CD14-positive monocyte (primary cell): ENCODE results near the gene DOP1B. TPM values are rescaled to one million over a fixed set of nuclear protein-coding genes. Genes with fewer than 3 reads are reported as not detected.

Experiments
- DNase-seq, 3 donors: peaks; one replicate each; pipeline ENCODE4 v3.0.0-alpha.2; 2011 to 2022
- H2AFZ ChIP-seq: 2 replicates; pipeline ENCODE4 v1.6.0; 2012; ENCODE audit warnings: mild to moderate bottlenecking, low read depth, low read length, inconsistent platforms; ENCODE audit not compliant: insufficient read depth, poor library complexity, severe bottlenecking
- H3K27ac ChIP-seq, 2 donors: 1 replicate in 1 of 2; 2 replicates in 1 of 2; pipeline ENCODE4 v1.5.1; 2012 to 2013; ENCODE audit warnings: low read length in 2 of 2, control low read depth in 1 of 2, inconsistent platforms in 1 of 2, low read depth in 1 of 2, mild to moderate bottlenecking in 1 of 2
- H3K27me3 ChIP-seq, 2 donors: one replicate each; pipeline versions ENCODE4 v1.6.0 to v1.6.1; 2011 to 2013; ENCODE audit warnings: low read length in 2 of 2; ENCODE audit not compliant: control insufficient read depth in 2 of 2, insufficient read depth in 2 of 2
- H3K36me3 ChIP-seq, 2 donors: replicated peaks in 1 of 2; 1 replicate in 1 of 2; 2 replicates in 1 of 2; pipeline versions ENCODE4 v1.5.1 to v1.6.1; 2012 to 2013; ENCODE audit warnings: low read length in 2 of 2, control low read depth in 1 of 2, inconsistent platforms in 1 of 2, mild to moderate bottlenecking in 1 of 2; ENCODE audit not compliant: insufficient read depth in 2 of 2, control insufficient read depth in 1 of 2
- H3K4me1 ChIP-seq, 2 donors: 1 replicate in 1 of 2; 2 replicates in 1 of 2; pipeline versions ENCODE4 v1.5.1 to v1.6.1; 2012 to 2013; ENCODE audit warnings: low read length in 2 of 2, control low read depth in 1 of 2, inconsistent platforms in 1 of 2, mild to moderate bottlenecking in 1 of 2, moderate library complexity in 1 of 2; ENCODE audit not compliant: insufficient read depth in 2 of 2, control insufficient read depth in 1 of 2
- H3K4me2 ChIP-seq: replicated peaks from 2 replicates; pipeline ENCODE3; 2012; ENCODE audit warnings: low read length, moderate library complexity, mild to moderate bottlenecking; ENCODE audit not compliant: poor library complexity, severe bottlenecking; ENCODE audit errors: extremely low read depth
- H3K4me3 ChIP-seq, 3 experiments: fragments of 200-600 bp in 1 of 3; sonication (generic) in 1 of 3; replicated peaks in 1 of 3; 1 replicate in 2 of 3; 2 replicates in 1 of 3; pipeline ENCODE4 v1.5.1; 2011 to 2013; ENCODE audit warnings: low read length in 3 of 3, mild to moderate bottlenecking in 3 of 3, control low read depth in 2 of 3, low read depth in 2 of 3, inconsistent platforms in 1 of 3, moderate library complexity in 1 of 3
- H3K79me2 ChIP-seq: 2 replicates; pipeline ENCODE4 v1.6.0; 2012; ENCODE audit warnings: mild to moderate bottlenecking, control low read depth, inconsistent platforms, low read length, moderate library complexity; ENCODE audit not compliant: insufficient read depth
- H3K9ac ChIP-seq: 2 replicates; pipeline ENCODE4 v1.6.0; 2017; ENCODE audit warnings: low read length, mild to moderate bottlenecking; ENCODE audit not compliant: insufficient read depth, poor library complexity, severe bottlenecking
- H3K9me3 ChIP-seq, 2 donors: replicated peaks in 1 of 2; 1 replicate in 1 of 2; 2 replicates in 1 of 2; pipeline versions ENCODE4 v1.5.1 to v1.6.1; 2012 to 2013; ENCODE audit warnings: low read length in 2 of 2, control low read depth in 1 of 2; ENCODE audit not compliant: control insufficient read depth in 1 of 2, insufficient read depth in 1 of 2
- H4K20me1 ChIP-seq: 2 replicates; pipeline ENCODE4 v1.6.0; 2012; ENCODE audit warnings: mild to moderate bottlenecking, low read length, control low read depth, moderate library complexity; ENCODE audit not compliant: insufficient read depth
- H3K27ac Mint-ChIP-seq, 7 donors: one replicate each; pipeline ENCODE4 v1.8.0; 2020; ENCODE audit warnings: mild to moderate bottlenecking in 7 of 7, mixed read lengths in 7 of 7, moderate library complexity in 6 of 7, inconsistent platforms in 2 of 7
- H3K27me3 Mint-ChIP-seq, 3 donors: one replicate each; pipeline ENCODE4 v1.8.0; 2021 to 2022; ENCODE audit warnings: low read depth in 3 of 3, mild to moderate bottlenecking in 3 of 3, mixed read lengths in 3 of 3, moderate library complexity in 3 of 3, inconsistent platforms in 1 of 3
- H3K36me3 Mint-ChIP-seq, 2 donors: one replicate each; pipeline ENCODE4 v1.8.0; 2020; ENCODE audit warnings: mixed read lengths in 2 of 2, inconsistent platforms in 1 of 2, mild to moderate bottlenecking in 1 of 2
- H3K4me1 Mint-ChIP-seq: one replicate; pipeline ENCODE4 v1.8.0; 2020; ENCODE audit warnings: mild to moderate bottlenecking, mixed read lengths
- H3K4me3 Mint-ChIP-seq, 2 donors: one replicate each; pipeline ENCODE4 v1.8.0; 2020; ENCODE audit warnings: mild to moderate bottlenecking in 2 of 2, mixed read lengths in 2 of 2, moderate library complexity in 1 of 2
- H3K9me3 Mint-ChIP-seq, 7 donors: one replicate each; pipeline ENCODE4 v1.8.0; 2020 to 2022; ENCODE audit warnings: mixed read lengths in 7 of 7, mild to moderate bottlenecking in 6 of 7, moderate library complexity in 6 of 7, inconsistent platforms in 2 of 7
- WGBS: methylation state at CpG from one replicate; pipeline ENCODE4 v1.1.5; 2013; ENCODE audit warnings: missing lambda C conversion rate; ENCODE audit not compliant: insufficient coverage; 5-methylcytosine and 5-hydroxymethylcytosine counted together
- intact Hi-C, 2 donors: fragments of 100-400 bp; cut with micrococcal nuclease; formaldehyde crosslinking; loops; one replicate each; pipeline versions ENCODE4 v1.15.0 to v1.15.1; 2023
- polyA plus RNA-seq, 3 donors: library from polyadenylated mRNA; depleted of rRNA in 1 of 3; unstranded in 2 of 3; stranded (reverse) in 1 of 3; fragments of 300-500 nt in 2 of 3; fragments of >200 nt in 1 of 3; fragmentation: Illumina TruSeq in 2 of 3; gene quantifications; 1 replicate in 2 of 3; 2 replicates in 1 of 3; pipeline ENCODE4 v1.2.3, GENCODE V29; 2012 to 2021
- TF ChIP-seq, protein P1 (sequence below): fragments of 200-600 bp; IDR thresholded peaks from one replicate; pipeline ENCODE4 v1.8.0; 2022; ENCODE audit warnings: antibody characterized with exemption, mild to moderate bottlenecking

DOP1B gene
- polyA plus RNA-seq, 3 donors, result 6.0 to 14.4 (median 11.0) TPM

DNA sequence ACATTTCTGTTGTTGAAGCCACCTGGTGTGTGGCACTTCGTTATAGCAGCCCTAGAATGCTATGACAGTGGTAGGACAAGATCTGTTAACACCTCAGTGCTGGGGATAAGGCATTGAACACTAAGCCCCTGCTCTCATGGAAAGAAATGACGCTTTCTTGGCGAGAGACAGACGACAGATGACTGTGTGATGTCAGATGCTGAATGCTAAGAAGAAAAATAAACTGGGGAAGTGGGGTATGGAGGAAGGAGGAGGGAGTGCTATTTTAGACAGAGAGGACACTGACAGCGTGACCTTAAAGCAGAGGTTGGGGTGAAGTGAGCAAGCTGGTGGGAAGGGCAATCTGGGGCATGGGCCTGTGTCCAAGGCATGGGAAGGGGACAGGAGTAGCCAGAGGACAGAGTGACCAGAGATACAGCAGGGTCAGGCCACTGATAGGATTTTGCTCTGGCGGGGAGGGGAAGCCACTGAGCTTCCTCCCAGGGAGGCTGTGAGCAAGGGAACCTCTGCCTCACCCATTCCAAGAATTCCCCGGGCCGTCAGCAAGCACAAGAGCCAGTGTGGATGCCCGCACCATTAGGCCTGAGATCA, 15.2 kb downstream of the DOP1B start:
- H3K27me3 Mint-ChIP-seq, result no peaks in the 10 kb centered on the region
- WGBS, result 56% methylated on average over 6 of the region's 9 CpGs

DNA sequence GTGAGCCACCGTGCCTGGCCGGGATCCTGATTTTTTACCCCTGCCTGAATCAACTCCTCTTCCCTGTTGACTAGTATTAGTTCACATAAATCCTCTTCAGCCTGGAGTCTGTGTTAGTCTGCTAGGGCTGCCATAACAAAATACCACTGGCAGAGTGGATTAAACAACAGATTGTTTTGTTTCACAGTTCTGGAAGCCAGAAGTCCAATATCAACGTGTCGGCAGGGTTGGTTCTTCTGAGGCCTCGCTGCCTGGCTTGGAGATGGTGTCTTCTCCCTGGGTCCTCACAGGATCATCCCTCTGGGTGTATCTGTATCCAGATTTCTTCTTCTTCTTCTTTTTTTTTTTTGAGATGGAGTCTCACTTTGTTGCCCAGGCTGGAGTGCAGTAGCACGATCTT, 18.2 kb downstream of the DOP1B start:
- H3K27me3 ChIP-seq, result no peaks in the 10 kb centered on the region
- H3K4me3 ChIP-seq, result no peak overlapping the region
- Mint-ChIP-seq H3K27ac (peak overlapping the region in 3 of 7 donors; percentile 24 to 82 (median 37)), H3K9me3 (peaks cover 0 to 3% (median 0%) of the 10 kb centered on the region in 7 donors), H3K4me1 (peaks cover 51% of the 10 kb centered on the region), H3K27me3 (no peaks in the 10 kb centered on the region), H3K4me3 (no peak overlapping the region), H3K36me3 (peaks cover 33 to 49% of the 10 kb centered on the region in 2 donors)
- intact Hi-C loops, result no loop called here
- no peak overlapping the region for H3K4me2 ChIP-seq
- peaks cover 20% of the 10 kb centered on the region for H4K20me1 ChIP-seq
- TF ChIP-seq, protein P1, sequence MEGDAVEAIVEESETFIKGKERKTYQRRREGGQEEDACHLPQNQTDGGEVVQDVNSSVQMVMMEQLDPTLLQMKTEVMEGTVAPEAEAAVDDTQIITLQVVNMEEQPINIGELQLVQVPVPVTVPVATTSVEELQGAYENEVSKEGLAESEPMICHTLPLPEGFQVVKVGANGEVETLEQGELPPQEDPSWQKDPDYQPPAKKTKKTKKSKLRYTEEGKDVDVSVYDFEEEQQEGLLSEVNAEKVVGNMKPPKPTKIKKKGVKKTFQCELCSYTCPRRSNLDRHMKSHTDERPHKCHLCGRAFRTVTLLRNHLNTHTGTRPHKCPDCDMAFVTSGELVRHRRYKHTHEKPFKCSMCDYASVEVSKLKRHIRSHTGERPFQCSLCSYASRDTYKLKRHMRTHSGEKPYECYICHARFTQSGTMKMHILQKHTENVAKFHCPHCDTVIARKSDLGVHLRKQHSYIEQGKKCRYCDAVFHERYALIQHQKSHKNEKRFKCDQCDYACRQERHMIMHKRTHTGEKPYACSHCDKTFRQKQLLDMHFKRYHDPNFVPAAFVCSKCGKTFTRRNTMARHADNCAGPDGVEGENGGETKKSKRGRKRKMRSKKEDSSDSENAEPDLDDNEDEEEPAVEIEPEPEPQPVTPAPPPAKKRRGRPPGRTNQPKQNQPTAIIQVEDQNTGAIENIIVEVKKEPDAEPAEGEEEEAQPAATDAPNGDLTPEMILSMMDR, result no peak
- peaks cover 3 to 24% of the 10 kb centered on the region in 2 donors for H3K36me3 ChIP-seq
- no CpG with 5 or more reads among the region's 6 CpGs for WGBS
- H2AFZ ChIP-seq, result no peak overlapping the region
- no peak for DNase-seq
- peaks cover 54 to 55% of the 10 kb centered on the region in 2 donors for H3K4me1 ChIP-seq
- peaks cover 68% of the 10 kb centered on the region for H3K79me2 ChIP-seq
- H3K27ac ChIP-seq, result no peak overlapping the region
- no peak overlapping the region for H3K9ac ChIP-seq
- H3K9me3 ChIP-seq, result no peaks in the 10 kb centered on the region

More for the DNA sequence above, 15.2 kb downstream of the DOP1B start:
- Histone ChIP-seq H4K20me1 (peaks cover 31% of the 10 kb centered on the region), H3K27me3 (no peaks in the 10 kb centered on the region), H3K36me3 (peaks cover 4 to 48% of the 10 kb centered on the region in 2 donors), H3K79me2 (peaks cover 59% of the 10 kb centered on the region), H3K27ac (peak overlapping the region; percentile 64 to 75), H3K9ac (no peak overlapping the region), H3K9me3 (no peaks in the 10 kb centered on the region), H3K4me1 (peaks cover 47 to 53% of the 10 kb centered on the region in 2 donors), H2AFZ (no peak overlapping the region), H3K4me3 (no peak overlapping the region), H3K4me2 (peak overlapping the region; percentile 15)
- peaks cover 45 to 60% of the 10 kb centered on the region in 2 donors for H3K36me3 Mint-ChIP-seq
- peaks cover 0 to 3% (median 0%) of the 10 kb centered on the region in 7 donors for H3K9me3 Mint-ChIP-seq
- H3K4me3 Mint-ChIP-seq, result peak overlapping the region in 1 of 2 donors; percentile 80
- intact Hi-C loops, result no loop called here
- H3K27ac Mint-ChIP-seq, result peak overlapping the region; percentile 74 to 93 (median 81)
- TF ChIP-seq, protein P1, result no peak
- DNase-seq, result peak in 1 of 3 donors; percentile 21
- peaks cover 53% of the 10 kb centered on the region for H3K4me1 Mint-ChIP-seq
